ENCODE results near the gene CTAG1B.

- TF ChIP-seq CTCF (IDR thresholded peaks at IDR 0.05) = no peak
- TF ChIP-seq POLR2A (IDR thresholded peaks at IDR 0.05) = no peak
These were observed 24.6 kb downstream of the CTAG1B start for GRCh38 chrX:154594491-154594890.
